ENCODE measurements around the gene ATOSB.

ATOSB gene

DNA sequence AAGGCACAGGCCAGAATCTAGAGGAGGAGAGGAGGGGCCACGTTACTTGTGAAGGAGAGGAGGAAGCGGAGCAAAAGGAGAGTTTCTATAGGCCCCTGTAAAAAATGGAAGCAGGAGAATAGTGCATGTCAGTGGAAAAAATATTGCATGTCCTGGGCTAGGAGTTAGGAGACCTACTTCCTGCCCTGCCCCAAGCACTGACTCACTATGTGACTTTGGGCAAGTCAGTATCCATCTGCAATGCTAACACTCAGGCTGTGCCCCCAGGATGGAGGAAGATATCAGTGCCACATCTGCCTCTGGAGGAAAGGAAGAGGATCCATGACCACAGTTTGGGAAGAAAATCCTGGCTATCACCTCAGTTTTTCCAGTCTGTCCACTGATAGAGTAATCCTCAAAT is 26.2 kb downstream of the ATOSB start:
- DNase-seq (ENCODE audit: low read depth, low spot score) = no peak

DNA sequence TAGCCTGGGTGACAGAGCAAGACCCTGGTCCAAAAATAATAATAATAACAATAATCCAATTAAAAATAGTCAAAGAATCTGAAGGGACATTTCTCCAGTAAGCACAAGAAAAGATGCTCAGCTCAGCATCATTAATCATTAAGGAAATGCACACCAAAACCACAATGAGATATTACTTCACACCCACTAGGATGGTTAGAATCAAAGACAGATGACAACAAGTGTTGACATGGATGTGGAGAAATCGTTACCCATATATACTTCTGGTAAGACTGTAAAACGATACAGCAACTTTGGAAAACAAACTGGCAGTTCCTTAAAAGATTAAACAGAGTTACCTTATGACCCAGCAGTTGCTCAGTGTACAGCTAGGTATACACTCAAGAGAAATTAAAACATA is 30.6 kb downstream of the ATOSB start:
- no peak for DNase-seq (ENCODE audit: low read depth, low spot score)

DNA sequence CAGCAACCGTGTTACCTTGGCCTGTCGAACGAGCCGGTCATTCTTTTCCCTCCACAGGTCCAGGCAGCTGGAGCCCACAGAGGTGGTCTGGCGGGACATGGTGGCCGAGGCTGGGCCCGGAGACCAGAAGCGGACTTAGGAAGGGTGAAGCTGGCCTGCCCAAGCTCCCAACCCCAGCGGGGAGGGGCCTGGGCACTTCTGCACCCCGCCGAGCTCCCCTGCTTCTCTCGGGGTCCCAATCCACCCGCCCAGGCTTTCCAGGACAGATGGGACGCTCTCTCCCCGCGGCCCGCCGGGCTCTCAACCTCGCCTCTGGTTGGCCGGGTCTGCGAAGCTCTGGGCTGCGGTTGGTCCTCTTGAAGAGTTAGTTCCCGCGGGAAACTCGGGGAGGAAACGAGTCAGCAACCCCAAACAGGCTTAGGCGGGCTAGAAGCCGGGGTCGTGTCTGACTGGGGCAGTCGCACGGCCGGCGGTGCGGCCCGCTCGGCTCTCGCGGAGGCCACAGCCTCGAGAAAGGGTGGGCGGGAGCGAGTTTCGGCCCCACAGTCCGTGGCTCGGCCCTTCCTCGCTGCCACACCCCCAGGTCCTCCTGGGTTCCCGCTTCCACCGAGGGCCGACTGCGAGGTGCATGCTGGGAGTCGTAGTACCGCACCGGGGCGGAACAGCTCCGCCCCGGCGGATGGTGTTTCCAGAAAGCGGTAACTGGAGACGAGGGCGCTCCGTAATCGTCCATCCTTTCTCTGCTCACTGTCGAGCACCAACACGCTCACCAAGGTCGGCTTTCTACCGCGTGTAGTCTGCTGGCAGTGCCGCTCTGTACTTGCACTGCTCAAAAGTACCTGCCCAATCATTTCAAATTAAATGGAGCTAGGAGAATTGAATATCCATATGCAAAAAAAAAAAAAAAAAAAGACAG is 36.0 kb downstream of the ATOSB start, which contains the start of gene FANCG:
TSS of gene FANCG (minus strand) at position 517 of the 916 bp plus-strand sequence. CDS start at position 99, 418 bp downstream.
- DNase-seq (ENCODE audit: low read depth, low spot score) = peak; percentile 75

DNA sequence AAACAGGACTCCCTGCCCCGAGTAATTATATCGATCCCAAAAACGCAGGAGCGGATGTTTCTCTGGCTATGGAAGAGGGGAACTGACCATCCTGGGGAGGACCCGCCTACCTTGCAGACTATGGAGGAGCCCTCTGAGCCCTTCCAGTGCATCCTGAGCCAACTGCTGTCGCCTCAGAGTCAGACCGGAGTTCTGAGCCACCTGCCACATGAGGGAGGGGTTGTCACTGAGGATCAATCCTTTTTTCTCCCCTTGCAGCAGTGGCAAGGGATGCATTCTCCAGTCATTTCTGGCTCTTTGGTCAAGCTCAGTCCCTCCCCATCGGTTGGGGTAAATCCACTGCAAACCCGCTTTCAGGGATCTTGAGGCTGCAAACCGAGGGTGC is 36.6 kb downstream of the ATOSB start:
- no peak for DNase-seq (ENCODE audit: low read depth, low spot score)

DNA sequence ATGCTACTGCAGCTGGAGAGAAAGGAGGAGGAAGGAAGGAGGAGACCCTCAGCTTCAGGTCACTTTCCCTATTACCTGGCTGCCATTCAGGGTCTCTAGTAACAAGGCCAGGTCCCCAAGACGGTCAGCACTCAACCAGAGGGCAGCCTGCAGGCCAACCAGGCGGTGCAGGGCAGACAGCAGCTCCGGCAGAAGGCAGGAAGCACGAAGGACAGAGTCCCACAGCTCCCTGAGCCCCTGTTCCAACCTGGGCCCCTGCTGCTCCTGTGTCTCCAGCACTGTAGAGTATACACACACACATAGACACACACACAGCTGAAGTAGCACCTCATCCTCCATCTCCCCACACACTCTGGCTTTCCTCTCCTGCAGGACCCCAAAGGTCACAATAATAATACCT is 37.6 kb downstream of the ATOSB start:
- DNase-seq (ENCODE audit: low read depth, low spot score) = no peak

DNA sequence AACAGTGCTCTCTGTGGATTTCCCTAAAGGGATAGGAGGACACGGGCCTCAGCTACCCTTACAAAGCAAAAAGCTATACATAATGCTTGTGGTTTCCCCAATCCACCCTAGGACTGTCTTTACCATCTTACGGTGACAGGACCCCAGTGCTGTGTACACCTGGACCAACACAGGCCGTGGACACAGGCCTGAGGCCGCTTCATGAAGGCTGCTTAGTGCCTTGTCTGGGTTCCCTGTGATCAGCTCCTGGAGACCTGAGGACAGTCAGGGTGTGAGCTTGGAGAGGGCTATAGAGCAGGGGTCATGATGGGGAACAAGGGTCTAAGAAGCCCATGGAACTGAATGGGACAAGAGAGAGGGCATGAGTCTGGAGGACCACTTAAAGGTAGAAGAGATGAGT is 38.8 kb downstream of the ATOSB start:
- DNase-seq (ENCODE audit: low read depth, low spot score) = no peak

DNA sequence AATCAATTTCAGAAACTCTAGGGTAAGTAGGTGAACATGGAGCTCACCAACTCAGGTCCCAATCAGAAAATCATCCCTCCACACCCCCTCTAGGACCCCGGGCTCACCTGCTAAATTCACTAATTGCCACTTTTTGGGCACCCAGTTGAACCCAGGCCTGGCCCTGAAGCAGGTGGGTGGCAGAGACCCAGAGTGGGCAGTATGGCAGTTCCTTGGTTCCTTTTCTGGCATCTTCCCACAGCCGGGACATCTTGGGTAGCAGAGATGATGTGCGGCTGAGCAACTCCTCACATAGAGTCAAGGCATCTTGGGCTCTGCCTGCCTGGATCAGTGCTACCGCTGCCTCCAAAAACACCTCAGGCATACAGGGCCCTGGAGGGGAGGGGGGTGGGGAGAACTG is 40.3 kb downstream of the ATOSB start:
- no peak for DNase-seq (ENCODE audit: low read depth, low spot score)

DNA sequence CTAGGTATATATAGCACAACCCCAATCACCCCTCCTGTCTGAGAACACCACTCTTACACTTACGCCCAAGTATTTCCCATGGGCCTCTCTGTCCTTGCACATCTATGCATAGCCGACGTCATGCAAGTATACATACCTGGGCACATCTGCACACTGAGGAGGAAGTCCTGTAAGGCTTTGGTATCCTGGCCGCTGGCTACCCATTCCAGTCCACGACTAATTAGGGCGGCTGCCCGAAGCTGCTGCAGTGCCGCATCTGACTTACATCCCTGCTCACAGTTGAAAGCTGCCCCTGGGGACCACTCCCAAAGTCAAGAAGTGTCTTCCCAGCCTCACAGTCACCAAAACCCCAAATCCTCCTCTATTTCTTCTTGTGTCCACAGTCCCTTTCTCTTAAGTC is 40.9 kb downstream of the ATOSB start:
- no peak for DNase-seq (ENCODE audit: low read depth, low spot score)

DNA sequence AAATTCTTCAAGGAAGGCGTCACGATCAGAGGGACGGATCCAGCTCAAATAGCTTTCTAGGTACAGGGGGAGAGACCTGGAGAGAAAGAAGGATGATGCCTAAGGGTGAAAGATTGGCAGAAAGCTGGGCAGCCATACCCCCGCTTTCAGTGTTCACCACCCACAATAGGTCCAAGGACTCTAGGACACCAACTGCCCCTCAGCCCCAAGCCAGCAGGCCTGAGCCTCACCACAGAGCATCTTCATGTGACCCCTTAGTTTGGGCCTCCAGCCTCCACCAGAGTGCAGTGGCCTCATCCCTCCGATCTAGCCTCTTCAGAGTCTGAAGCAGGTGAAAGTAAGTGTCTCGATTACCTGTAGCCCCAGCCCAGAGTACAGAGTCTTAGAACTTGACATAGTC is 41.5 kb downstream of the ATOSB start:
- DNase-seq (ENCODE audit: low read depth, low spot score) = no peak

DNA sequence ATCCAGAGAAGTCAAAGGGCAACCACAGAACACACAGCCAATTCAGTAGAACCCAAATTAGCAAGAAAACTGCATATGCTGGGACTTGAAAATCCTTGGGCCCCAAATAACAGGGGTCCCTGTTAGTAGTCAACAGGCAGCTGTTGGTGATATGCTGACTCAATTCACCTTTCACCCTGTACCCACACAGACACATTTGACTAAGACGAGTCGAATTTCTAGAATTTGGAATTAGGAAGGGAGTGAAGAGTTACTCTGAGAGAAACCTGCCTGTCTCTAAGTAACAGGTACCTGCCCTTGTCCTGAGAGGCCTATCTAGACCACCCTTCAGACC is 42.4 kb downstream of the ATOSB start:
- DNase-seq (ENCODE audit: low read depth, low spot score) = no peak

DNA sequence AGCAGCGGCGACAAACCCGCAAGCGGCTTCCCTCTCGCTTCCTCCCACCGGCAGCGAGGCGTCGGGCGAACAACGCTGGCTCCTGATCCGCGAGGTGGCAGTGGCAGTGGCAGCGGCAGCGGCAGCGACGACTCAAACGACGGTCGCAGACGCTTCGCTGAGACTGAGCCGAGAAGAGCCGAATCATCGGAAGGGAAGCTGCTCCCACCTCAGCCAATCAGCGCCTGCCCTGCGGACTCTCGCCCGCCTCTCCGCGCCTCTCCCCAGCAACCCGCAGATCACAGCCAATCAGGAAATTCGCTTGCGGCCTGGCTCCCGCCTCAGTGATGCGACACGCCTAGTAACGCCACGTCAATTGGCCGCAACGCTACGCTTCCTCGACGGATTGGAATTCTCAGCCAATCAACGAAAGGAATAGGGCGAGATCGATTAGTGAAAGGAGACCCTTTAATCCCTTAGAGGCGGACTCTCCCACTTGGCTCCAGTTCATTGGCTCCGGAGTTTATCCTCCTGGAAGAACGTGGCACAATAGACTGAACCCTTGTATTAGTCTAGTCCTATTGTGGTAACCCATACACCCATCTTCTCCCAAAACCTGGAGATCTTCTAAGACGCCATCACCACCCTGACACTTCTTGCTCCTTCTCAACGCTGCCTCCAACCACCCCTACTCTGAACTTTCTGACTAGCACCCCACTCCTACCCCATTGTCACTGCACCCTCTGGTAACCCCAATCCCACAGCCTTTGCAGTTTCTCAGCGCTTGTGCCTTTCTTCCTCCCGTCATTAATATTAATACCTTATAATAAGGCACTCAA is 43.0 kb downstream of the ATOSB start, which contains the start of gene VCP:
TSS of gene VCP (minus strand) at position 165 of the 818 bp plus-strand sequence. CDS start 272 bp downstream, outside the sequence.
- DNase-seq (ENCODE audit: low read depth, low spot score) = peak; percentile 99

DNA sequence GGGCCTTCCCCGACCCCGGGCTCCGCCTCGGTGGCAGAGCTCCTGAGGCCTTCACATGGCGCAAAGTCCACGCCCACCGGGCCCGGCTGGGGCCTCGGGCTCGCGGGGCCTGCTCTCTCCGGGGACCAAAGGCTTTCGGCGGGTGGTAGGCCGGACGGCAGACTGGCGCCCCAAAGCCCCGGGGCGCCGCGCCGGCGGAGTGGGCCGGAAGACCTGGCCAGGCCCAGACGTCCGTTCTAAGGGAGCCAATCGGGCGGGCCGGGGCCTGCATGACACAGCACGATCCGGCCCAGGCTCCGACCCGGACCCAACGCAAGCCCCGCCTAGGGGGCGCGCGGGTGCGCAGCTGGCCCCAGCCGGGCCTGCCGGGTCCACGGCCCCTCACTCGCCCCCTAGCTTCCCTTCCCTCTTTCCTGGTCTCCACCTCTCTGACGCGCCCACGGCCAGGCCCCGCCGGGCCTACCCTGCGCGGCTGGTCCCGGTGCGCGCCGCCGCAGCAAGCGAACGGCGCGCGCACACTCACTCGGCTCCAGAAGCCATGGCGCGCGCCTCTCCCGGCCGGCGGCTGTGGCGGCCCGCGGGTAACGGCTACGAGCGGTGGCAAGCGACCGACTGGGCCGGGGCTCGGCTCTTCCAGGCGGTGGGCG is 43.7 kb downstream of the ATOSB start:
- peak; percentile 39 for DNase-seq (ENCODE audit: low read depth, low spot score)

DNA sequence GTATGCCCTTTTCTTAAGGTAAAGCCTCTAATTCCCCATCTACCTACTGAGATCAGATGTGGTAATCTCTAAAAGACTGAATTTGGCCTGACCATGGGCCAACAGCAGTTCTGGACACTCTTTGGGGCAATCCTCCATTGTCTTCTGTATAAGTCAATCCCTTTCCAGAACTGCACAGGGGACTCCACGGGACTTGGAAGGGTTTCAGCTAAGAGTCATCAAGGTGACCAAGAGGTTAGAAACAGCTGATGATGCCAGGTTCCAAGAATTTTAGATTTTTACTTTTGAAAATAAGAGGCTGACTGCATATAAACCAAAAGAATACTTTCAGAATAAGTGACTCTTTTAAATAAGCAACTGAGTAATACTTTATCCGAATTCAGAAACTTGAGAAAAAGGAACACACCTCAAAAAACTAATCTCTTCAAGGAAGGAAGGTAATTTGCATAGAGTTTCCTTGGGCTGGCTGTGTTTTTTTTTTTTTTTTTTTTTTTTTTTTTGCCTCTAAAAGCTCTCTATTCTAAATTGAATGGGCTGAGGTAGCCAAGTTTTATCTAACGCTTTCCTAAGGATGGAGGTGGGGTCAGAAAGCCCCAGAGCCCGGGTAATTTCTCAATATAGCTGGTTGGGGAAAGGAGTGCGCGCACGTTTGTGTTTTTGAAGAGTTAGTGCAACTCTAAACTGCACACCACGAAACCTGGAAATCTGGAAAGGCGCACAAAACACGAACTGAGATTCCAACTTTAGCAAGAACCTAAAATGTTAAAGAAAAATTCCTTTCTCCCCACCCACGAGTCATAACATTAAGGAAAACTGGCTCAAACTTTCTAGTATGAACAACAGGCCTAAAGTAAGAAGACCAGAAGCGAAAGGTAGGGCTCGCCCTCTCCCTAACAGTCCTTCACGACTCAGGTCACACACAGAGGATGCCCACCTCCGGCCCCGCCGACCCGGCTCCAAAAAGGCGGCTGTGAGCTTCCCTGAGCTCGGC is 44.5 kb downstream of the ATOSB start:
- no peak for DNase-seq (ENCODE audit: low read depth, low spot score)

DNA sequence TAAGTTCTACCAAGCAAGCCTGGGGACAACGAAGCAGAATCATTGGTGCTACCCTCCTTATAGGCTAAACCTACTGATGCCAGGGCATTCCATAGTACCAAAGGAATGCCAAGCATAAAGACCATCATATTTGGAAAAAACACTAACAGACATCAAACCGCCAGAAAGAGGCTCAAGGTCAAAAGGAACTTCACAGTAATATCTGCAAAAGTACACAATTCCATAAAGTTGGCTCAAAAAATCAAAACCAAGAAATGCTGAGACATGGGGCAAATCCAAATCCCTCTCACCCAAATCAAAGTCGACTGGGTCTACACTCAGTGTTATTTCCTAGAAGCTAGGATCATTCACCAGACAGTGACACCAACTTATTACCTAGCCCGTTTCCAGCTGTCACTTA is 46.6 kb downstream of the ATOSB start:
- DNase-seq (ENCODE audit: low read depth, low spot score) = no peak

DNA sequence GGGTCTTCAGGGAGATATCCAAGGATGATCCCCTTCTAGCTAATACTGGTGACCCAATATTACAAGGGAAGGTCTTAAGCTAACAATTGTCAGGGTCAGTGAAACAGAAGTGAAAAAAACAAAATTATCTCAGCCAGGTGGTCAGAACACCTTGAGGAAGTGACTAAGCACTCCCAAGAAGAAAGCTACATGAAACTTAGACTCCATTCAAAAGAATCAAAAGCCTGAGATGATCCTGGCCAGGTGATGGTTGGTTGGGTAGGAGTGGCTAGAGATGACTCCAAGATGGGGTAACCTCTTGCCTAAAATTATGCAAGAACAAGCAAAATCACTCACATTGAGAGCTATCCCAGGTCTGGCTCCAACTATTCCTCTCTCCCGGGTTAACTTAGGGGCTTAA is 48.6 kb downstream of the ATOSB start:
- no peak for DNase-seq (ENCODE audit: low read depth, low spot score)

DNA sequence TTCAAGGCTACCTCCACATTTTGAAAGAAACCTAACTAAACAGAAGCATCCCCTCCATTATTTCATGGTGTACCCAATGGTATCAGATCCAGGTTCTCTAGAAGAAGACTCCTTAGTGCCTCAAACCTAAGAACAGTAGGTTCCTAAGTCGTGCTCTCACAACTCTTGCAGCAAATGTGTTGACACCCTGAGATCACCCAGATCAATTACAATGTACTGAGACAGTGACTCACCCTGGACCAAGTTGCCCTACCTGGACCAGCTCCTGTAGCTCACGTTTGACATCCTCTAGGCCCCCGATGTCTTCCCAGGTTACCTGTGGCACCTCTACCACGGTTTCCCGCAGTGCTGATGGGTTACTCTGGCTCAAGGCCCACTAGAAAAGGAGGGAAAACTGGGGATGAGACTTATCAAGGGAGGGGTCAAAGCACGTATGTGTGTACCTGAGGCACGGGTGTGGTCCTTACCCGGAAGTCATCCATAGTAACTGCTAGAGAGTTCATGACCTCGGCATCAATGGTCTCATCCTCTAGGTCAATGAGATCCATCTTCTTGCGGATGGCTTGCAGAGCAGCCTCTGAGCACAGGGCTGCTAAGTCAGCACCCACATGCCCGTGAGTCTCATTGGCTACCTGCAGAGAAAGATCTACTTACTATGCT is 55.0 kb downstream of the ATOSB start:
- no peak for DNase-seq (ENCODE audit: low read depth, low spot score)

DNA sequence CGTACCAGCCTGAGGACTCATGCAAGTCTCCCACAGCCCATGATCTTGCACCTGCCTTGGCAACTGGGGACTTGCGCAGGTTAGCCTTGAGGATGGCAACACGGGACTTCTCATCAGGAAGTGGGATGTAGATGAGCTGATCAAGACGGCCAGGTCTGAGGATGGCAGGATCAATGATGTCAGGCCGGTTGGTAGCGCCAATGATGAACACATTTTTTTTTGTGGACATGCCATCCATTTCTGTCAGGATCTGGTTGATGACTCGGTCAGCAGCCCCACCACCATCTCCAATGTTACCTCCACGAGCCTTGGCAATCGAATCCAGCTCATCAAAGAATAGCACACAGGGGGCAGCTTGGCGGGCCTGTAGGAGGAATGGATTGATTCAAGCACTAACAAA is 56.2 kb downstream of the ATOSB start:
- no peak for DNase-seq (ENCODE audit: low read depth, low spot score)

DNA sequence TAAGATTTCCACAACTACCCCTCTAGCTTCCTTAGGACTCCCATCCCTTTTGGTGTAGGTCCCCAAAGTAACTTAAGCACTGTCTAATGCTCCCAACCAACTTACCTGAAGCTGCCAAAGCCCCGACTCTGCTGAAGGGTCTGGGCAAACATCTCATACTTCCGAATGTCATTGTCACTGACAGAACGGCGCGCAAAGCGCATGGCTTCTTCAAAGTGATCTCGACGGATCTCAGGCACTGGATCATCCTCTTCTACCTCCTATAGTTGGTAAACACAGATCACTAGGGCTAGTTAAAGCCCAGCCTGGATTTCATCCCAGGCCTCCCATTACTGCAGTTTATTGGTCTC is 58.4 kb downstream of the ATOSB start:
- no peak for DNase-seq (ENCODE audit: low read depth, low spot score)

DNA sequence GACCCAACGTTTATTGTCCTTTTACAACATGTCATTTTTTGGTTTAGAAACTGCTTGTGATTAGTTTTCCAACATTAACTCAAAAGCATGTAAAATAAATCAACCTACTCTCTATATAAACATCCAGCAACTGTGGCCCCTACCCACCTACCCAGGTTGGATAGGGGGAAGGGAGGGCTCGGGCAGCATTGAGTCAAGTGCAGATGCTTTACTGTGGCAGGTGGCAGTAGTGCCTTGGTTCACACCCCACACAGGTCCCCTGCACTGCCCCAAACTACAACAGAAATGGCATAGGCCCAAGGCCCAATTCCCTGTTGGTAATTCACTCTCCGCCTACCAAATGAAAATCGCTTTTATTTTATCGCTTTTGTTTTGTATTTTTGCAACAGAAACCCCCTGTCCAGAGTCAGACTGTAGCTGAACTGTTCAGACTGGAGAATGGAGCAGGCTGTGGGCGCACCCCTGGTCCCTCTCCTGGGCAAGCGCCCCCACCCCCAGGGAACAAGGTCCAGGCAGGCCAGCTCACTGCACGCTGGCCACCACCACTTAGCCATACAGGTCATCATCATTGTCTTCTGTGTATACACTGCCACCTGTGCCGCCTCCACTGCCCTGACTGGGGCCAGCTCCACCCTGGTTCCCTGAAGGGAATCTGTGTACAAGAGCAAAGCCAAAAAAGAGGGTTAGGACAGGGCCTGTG is 58.9 kb downstream of the ATOSB start:
- no peak for DNase-seq (ENCODE audit: low read depth, low spot score)

Data from brain pericyte (primary cell).